Measurements from ENCODE around the gene MED28. TPM values are rescaled to one million over a fixed set of nuclear protein-coding genes. Genes with fewer than 3 reads are reported as not detected.

The MED28 gene
- total and polyA plus RNA-seq, 10 of the 15 experiments (the other 5 are each of a cell fraction or from before 2014, with no cell fraction given): 19.9 to 77.4 (median 52.0) TPM

DNA sequence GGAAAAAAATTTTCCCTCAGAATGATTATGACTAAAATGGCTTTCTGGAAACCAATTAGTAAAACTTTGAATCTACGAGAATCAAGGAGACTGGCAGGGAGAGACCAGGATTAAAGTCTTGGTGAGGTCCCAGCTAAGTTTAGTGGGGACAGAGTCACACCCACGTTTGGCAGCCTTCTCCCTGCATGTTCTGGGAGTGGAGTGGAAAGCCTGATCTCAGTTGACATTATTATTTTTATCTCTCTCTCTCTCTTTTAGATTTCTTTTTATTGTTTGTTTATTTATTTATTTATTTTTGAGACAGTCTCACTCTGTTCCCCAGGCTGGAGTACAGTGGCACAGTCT, 67.8 kb downstream of the MED28 start:
- RAD21 ChIA-PET (ENCODE audit: unreplicated experiment): no interaction called here
- CTCF ChIA-PET: no interaction called here

More for the DNA sequence above, 67.8 kb downstream of the MED28 start:
- Histone ChIP-seq H3K36me3 (ENCODE audit: control insufficient read depth in 2 of 2, insufficient read depth in 2 of 2, low read length in 1 of 2) (no peaks in the 10 kb centered on the region), H3K9me3 (replicated peaks; ENCODE audit: control insufficient read depth, insufficient read depth, low read length) (no peaks in the 10 kb centered on the region), H3K9ac (ENCODE audit: control insufficient read depth, insufficient read depth, low read length) (no peak overlapping the region), H3K27me3 (replicated peaks in 1 of 2; ENCODE audit: control insufficient read depth in 2 of 2, insufficient read depth in 2 of 2, low read length in 1 of 2) (no peaks in the 10 kb centered on the region), H3K79me2 (ENCODE audit: control insufficient read depth, insufficient read depth, low read length) (no peaks in the 10 kb centered on the region), H4K20me1 (ENCODE audit: control insufficient read depth, insufficient read depth) (no peaks in the 10 kb centered on the region; the same call in 1 of the 2 replicates), H3K4me2 (ENCODE audit: control insufficient read depth, insufficient read depth) (no peak overlapping the region), H3K27ac (ENCODE audit: control insufficient read depth, insufficient read depth) (no peak overlapping the region), H2AFZ (ENCODE audit: control insufficient read depth, low read depth, low read length) (no peak overlapping the region), H3K4me3 (no peak overlapping the region), H3K4me1 (ENCODE audit: control insufficient read depth, insufficient read depth, low read length) (no peaks in the 10 kb centered on the region)
- DNase-seq (ENCODE audit: low read depth, low spot score) (no peak), ATAC-seq (no peak), FAIRE-seq (no peak)
- intact Hi-C loops (cut with micrococcal nuclease; ENCODE audit: unreplicated experiment) (no loop called here), in situ Hi-C loops (cut with MboI) (no loop called here)
- ChIA-PET SMC1A (ENCODE audit: uncharacterized antibody, unreplicated experiment) (no interaction called here), POLR2A (no interaction called here)
- 2% methylated on average over 2 of the region's 2 CpGs for WGBS (ENCODE audit: insufficient coverage, insufficient replicate concordance, low lambda C conversion rate, missing lambda C conversion rate)
- TF ChIP-seq TCF3 (IDR thresholded peaks at IDR 0.05; ENCODE audit: borderline replicate concordance, insufficient read depth, low read depth, low read length) (no peak), NRF1 (conservative IDR thresholded peaks at IDR 0.05; ENCODE audit: low read depth, low read length) (no peak), GABPA (IDR thresholded peaks at IDR 0.05; ENCODE audit: low read depth) (no peak), JUNB (IDR thresholded peaks at IDR 0.05) (no peak), RUNX3 (IDR thresholded peaks at IDR 0.05; ENCODE audit: low read length) (no peak), POU2F2 (IDR thresholded peaks at IDR 0.05; ENCODE audit: borderline replicate concordance, low read depth, low read length) (no peak), CBFB (IDR thresholded peaks at IDR 0.05; ENCODE audit: low read depth) (no peak), IKZF1 (conservative IDR thresholded peaks at IDR 0.05) (no peak), SMAD5 (IDR thresholded peaks at IDR 0.05; ENCODE audit: low read depth) (no peak), TAF1 (IDR thresholded peaks at IDR 0.05; ENCODE audit: borderline replicate concordance, low read depth, low read length) (no peak), CEBPB (IDR thresholded peaks at IDR 0.05; ENCODE audit: borderline replicate concordance in 1 of 2, low read depth in 2 of 2, low read length in 2 of 2) (no peak), BCL11A (IDR thresholded peaks at IDR 0.05; ENCODE audit: low read depth, low read length) (no peak), SMARCA5 (IDR thresholded peaks at IDR 0.05) (no peak), HDAC2 (IDR thresholded peaks at IDR 0.05) (no peak), CHD4 (IDR thresholded peaks at IDR 0.05) (no peak), PAX5 (IDR thresholded peaks at IDR 0.05; ENCODE audit: borderline replicate concordance, low read depth, low read length) (no peak)
- TF ChIP-seq, protein P1, sequence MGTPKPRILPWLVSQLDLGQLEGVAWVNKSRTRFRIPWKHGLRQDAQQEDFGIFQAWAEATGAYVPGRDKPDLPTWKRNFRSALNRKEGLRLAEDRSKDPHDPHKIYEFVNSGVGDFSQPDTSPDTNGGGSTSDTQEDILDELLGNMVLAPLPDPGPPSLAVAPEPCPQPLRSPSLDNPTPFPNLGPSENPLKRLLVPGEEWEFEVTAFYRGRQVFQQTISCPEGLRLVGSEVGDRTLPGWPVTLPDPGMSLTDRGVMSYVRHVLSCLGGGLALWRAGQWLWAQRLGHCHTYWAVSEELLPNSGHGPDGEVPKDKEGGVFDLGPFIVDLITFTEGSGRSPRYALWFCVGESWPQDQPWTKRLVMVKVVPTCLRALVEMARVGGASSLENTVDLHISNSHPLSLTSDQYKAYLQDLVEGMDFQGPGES (IDR thresholded peaks at IDR 0.05): no peak
- TF ChIP-seq, protein P2, sequence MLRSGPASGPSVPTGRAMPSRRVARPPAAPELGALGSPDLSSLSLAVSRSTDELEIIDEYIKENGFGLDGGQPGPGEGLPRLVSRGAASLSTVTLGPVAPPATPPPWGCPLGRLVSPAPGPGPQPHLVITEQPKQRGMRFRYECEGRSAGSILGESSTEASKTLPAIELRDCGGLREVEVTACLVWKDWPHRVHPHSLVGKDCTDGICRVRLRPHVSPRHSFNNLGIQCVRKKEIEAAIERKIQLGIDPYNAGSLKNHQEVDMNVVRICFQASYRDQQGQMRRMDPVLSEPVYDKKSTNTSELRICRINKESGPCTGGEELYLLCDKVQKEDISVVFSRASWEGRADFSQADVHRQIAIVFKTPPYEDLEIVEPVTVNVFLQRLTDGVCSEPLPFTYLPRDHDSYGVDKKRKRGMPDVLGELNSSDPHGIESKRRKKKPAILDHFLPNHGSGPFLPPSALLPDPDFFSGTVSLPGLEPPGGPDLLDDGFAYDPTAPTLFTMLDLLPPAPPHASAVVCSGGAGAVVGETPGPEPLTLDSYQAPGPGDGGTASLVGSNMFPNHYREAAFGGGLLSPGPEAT (IDR thresholded peaks at IDR 0.05; ENCODE audit: low read depth): no peak
- TF ChIP-seq, protein P3, sequence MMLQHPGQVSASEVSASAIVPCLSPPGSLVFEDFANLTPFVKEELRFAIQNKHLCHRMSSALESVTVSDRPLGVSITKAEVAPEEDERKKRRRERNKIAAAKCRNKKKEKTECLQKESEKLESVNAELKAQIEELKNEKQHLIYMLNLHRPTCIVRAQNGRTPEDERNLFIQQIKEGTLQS (IDR thresholded peaks at IDR 0.05; ENCODE audit: borderline replicate concordance, extremely low read depth, low read depth, low read length): no peak
- TF ChIP-seq, protein P4, sequence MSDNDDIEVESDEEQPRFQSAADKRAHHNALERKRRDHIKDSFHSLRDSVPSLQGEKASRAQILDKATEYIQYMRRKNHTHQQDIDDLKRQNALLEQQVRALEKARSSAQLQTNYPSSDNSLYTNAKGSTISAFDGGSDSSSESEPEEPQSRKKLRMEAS (IDR thresholded peaks at IDR 0.05; ENCODE audit: low read depth, low read length): no peak
- no TSS peak for BruUV-seq (replicated peaks)

Data from GM12878 (cell line).